Panc1 (cell line): ENCODE data around the gene GPR15. TPM values are rescaled to one million over a fixed set of nuclear protein-coding genes. Genes with fewer than 3 reads are reported as not detected.
"Not testable (repeated sequence)": the region's sequence is repeated elsewhere in the genome, so short reads cannot be mapped to it uniquely, and the experiment has no call there.

Source experiments
- ATAC-seq: fragments of 200-7000 bp; cut with Tn5 transposase; 2 replicates; pipeline ENCODE4 v1.9.1; 2020; ENCODE audit warnings: mild to moderate bottlenecking, moderate library complexity
- BruUV-seq: library from RNA; stranded (reverse); fragments of 400-500 nt; replicated peaks from 2 replicates; lab custom pipeline; 2021; lab: Mats Ljungman, UMichigan
- CTCF ChIA-PET: fragments of 300-600 bp; sonication (Branson Sonifier 250); formaldehyde crosslinking; loops from one replicate; lab custom pipeline; 2022; ENCODE audit warnings: antibody characterized with exemption; lab: Charles Lee
- POLR2A ChIA-PET: fragments of 300-600 bp; sonication (Branson Sonifier 250); formaldehyde crosslinking; loops from one replicate; lab custom pipeline; 2022; ENCODE audit warnings: antibody characterized with exemption; lab: Charles Lee
- DNase-seq: peaks from one replicate; pipeline ENCODE4 v3.0.0-alpha.2; 2010; ENCODE audit warnings: low read depth, low spot score
- H3K27ac ChIP-seq: 2 replicates; pipeline ENCODE4 v1.5.1; 2011; ENCODE audit warnings: mild to moderate bottlenecking, low read length, inconsistent platforms
- H3K27me3 ChIP-seq: fragments of 200-500 bp; sonication (Bioruptor generic); 2 replicates; pipeline ENCODE4 v1.6.0; 2014; ENCODE audit warnings: low read length, inconsistent platforms; ENCODE audit not compliant: control insufficient read depth, insufficient read depth
- H3K36me3 ChIP-seq: fragments of 200-500 bp; sonication (Bioruptor generic); 2 replicates; pipeline ENCODE4 v1.5.1; 2014; ENCODE audit warnings: inconsistent platforms, mild to moderate bottlenecking, low read length, moderate library complexity; ENCODE audit not compliant: control insufficient read depth, insufficient read depth
- H3K4me1 ChIP-seq: 2 replicates; pipeline ENCODE4 v1.5.1; 2011; ENCODE audit warnings: inconsistent platforms, mild to moderate bottlenecking, low read length, moderate library complexity; ENCODE audit not compliant: control insufficient read depth, insufficient read depth
- H3K4me3 ChIP-seq, 2 experiments: 2 replicates each; pipeline ENCODE4 v1.5.1; 2011 to 2012; ENCODE audit warnings: low read depth in 2 of 2, low read length in 2 of 2, mild to moderate bottlenecking in 2 of 2, inconsistent platforms in 1 of 2, moderate library complexity in 1 of 2
- H3K9me3 ChIP-seq: fragments of 200-500 bp; sonication (Bioruptor generic); 2 replicates; pipeline ENCODE4 v1.5.1; 2014; ENCODE audit warnings: low read depth, mild to moderate bottlenecking, inconsistent platforms, low read length, moderate library complexity; ENCODE audit not compliant: control insufficient read depth, insufficient read depth
- POLR2AphosphoS5 ChIP-seq: IDR thresholded peaks from 2 replicates; pipeline ENCODE4 v1.6.1; 2012; ENCODE audit warnings: mild to moderate bottlenecking, low read depth, low read length, moderate library complexity
- SIN3A ChIP-seq: IDR thresholded peaks from 2 replicates; pipeline ENCODE4 v1.6.1; 2012; ENCODE audit warnings: low read depth, mild to moderate bottlenecking, low read length, moderate library complexity, borderline replicate concordance; ENCODE audit not compliant: insufficient read depth
- TCF7L2 ChIP-seq: IDR thresholded peaks from 2 replicates; pipeline ENCODE4 v1.6.1; 2011; ENCODE audit warnings: mild to moderate bottlenecking, low read depth, low read length, inconsistent platforms
- in situ Hi-C: cut with HindIII; loops from 2 replicates; pipeline ENCODE4 v1.10.0; 2016; ENCODE audit warnings: low sequenced_read_pairs, low pct_unique_long_range_greater_than_20kb
- intact Hi-C: fragments of 100-400 bp; cut with micrococcal nuclease; formaldehyde crosslinking; loops from one replicate; pipeline ENCODE4 v1.10.0; 2022; ENCODE audit not compliant: unreplicated experiment
- total RNA-seq: library from RNA; stranded (reverse); gene quantifications from one replicate; pipeline ENCODE4 v1.2.1, GENCODE V29; 2021; ENCODE audit not compliant: unreplicated experiment
- TF ChIP-seq, protein P1 (sequence below), 2 experiments: IDR thresholded peaks; 2 replicates each; pipeline ENCODE4 v1.6.1; 2011 to 2012; ENCODE audit warnings: low read depth in 2 of 2, control low read depth in 1 of 2, low read length in 1 of 2, mild to moderate bottlenecking in 1 of 2, moderate library complexity in 1 of 2; ENCODE audit not compliant: insufficient read depth in 1 of 2
- TF ChIP-seq, protein P2 (sequence below): fragments of 450-650 bp; IDR thresholded peaks from 2 replicates; pipeline ENCODE4 v1.5.1; 2017; ENCODE audit warnings: mild to moderate bottlenecking

The GPR15 gene
- total RNA-seq, 1 experiment from 2014 or later, result not detected

DNA sequence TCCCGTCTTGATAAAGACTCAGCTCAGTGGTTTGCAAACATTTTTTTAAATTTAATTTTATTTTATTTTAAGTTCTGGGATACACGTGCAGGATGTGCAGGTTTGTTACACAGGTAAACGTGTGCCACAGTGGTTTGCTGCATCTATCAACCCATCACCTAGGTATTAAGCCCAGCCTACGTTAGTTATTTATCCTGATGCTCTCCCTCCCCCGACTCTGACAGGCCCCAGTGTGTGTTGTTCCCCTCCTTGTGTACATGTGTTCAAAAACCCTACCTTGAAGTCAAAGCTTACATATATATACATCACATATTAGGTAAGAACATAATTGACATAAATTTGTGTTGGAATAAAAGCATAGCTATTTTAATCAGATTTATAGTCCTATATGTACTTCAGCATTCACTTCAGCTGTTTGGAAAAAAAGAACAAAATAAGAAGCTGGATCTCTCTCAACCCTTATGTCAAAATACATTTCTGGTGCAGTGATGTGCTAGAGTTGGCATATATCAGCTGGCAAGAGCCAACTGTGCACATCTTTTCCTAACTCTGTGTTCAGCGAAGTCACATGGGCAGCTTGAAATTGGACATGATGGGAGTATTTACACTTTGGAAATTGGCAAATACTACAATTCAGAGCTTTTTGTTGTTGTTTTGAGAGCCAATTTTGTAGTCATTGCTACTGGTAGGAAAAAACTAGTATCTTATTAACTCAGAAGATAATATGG, 26.5 kb downstream of the GPR15 start:
- no peaks in the 10 kb centered on the region for H3K36me3 ChIP-seq
- in situ Hi-C loops, result no loop called here
- no peak overlapping the region for H3K4me3 ChIP-seq
- ChIA-PET POLR2A (no interaction called here), CTCF (no interaction called here)
- no TSS peak for BruUV-seq
- H3K9me3 ChIP-seq, result no peaks in the 10 kb centered on the region
- peaks cover 11% of the 10 kb centered on the region; the same call in 1 of the 2 replicates for H3K27me3 ChIP-seq
- no peak for TF ChIP-seq TCF7L2
- TF ChIP-seq, protein P1, sequence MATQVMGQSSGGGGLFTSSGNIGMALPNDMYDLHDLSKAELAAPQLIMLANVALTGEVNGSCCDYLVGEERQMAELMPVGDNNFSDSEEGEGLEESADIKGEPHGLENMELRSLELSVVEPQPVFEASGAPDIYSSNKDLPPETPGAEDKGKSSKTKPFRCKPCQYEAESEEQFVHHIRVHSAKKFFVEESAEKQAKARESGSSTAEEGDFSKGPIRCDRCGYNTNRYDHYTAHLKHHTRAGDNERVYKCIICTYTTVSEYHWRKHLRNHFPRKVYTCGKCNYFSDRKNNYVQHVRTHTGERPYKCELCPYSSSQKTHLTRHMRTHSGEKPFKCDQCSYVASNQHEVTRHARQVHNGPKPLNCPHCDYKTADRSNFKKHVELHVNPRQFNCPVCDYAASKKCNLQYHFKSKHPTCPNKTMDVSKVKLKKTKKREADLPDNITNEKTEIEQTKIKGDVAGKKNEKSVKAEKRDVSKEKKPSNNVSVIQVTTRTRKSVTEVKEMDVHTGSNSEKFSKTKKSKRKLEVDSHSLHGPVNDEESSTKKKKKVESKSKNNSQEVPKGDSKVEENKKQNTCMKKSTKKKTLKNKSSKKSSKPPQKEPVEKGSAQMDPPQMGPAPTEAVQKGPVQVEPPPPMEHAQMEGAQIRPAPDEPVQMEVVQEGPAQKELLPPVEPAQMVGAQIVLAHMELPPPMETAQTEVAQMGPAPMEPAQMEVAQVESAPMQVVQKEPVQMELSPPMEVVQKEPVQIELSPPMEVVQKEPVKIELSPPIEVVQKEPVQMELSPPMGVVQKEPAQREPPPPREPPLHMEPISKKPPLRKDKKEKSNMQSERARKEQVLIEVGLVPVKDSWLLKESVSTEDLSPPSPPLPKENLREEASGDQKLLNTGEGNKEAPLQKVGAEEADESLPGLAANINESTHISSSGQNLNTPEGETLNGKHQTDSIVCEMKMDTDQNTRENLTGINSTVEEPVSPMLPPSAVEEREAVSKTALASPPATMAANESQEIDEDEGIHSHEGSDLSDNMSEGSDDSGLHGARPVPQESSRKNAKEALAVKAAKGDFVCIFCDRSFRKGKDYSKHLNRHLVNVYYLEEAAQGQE (IDR thresholded peaks at IDR 0.05; ENCODE audit: insufficient read depth in 1 of 2, low read depth in 2 of 2, low read length in 1 of 2), result no peak
- TF ChIP-seq, protein P2, sequence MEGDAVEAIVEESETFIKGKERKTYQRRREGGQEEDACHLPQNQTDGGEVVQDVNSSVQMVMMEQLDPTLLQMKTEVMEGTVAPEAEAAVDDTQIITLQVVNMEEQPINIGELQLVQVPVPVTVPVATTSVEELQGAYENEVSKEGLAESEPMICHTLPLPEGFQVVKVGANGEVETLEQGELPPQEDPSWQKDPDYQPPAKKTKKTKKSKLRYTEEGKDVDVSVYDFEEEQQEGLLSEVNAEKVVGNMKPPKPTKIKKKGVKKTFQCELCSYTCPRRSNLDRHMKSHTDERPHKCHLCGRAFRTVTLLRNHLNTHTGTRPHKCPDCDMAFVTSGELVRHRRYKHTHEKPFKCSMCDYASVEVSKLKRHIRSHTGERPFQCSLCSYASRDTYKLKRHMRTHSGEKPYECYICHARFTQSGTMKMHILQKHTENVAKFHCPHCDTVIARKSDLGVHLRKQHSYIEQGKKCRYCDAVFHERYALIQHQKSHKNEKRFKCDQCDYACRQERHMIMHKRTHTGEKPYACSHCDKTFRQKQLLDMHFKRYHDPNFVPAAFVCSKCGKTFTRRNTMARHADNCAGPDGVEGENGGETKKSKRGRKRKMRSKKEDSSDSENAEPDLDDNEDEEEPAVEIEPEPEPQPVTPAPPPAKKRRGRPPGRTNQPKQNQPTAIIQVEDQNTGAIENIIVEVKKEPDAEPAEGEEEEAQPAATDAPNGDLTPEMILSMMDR, result no peak
- no peak for TF ChIP-seq SIN3A
- TF ChIP-seq POLR2AphosphoS5, result no peak
- H3K27ac ChIP-seq, result no peak overlapping the region
- no peak for DNase-seq
- no peaks in the 10 kb centered on the region for H3K4me1 ChIP-seq
- ATAC-seq, result no peak
- intact Hi-C loops, result no loop called here

DNA sequence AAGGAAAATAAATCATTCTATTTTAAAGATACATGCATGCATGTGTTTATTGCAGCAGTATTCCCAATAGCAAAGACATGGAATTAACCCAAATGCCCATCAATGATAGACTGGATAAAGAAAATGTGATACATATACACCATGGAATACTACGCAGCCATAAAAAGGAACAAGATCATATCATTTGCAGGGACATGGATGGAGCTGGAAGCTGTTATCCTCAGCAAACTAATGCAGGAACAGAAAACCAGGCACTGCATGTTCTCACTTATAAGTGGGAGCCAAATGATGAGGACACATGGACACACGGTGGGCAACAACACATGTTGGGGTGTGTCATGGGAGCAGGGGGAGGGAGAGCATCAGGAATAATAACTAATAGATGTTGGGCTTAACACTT, 28.0 kb downstream of the GPR15 start:
- BruUV-seq, ATAC-seq, POLR2A ChIA-PET, intact Hi-C loops, H3K4me1 ChIP-seq, H3K9me3 ChIP-seq, H3K27ac ChIP-seq, DNase-seq, H3K4me3 ChIP-seq, CTCF ChIA-PET, in situ Hi-C loops, H3K36me3 ChIP-seq: not testable (repeated sequence)
- H3K27me3 ChIP-seq, result peaks cover 10% of the 10 kb centered on the region; the same call in 1 of the 2 replicates

DNA sequence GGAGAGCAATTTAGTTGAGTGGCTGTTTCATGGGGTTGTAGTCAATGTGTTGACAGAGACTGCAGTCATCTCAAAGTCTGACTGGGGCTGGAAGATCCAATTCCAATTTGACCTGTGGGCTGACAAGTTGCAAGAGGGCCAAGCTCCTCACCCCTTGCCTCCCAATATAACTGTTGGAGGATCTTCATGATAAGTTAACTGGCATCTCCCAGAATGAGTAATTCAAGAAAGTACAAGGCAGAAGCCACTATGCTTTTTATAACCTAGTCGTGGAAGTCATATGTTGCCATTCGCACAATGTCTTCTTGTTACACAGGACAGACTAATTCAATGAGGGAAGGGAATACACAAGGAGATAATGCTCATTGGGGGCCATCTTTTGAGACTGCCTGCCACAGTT, 29.1 kb downstream of the GPR15 start:
- Histone ChIP-seq H3K36me3 (no peaks in the 10 kb centered on the region), H3K27ac (no peak overlapping the region), H3K9me3 (no peaks in the 10 kb centered on the region), H3K27me3 (peaks cover 10% of the 10 kb centered on the region; the same call in 1 of the 2 replicates), H3K4me1 (no peaks in the 10 kb centered on the region), H3K4me3 (no peak overlapping the region)
- TF ChIP-seq, protein P2, result no peak
- TF ChIP-seq, protein P1 (IDR thresholded peaks at IDR 0.05; ENCODE audit: insufficient read depth in 1 of 2, low read depth in 2 of 2, low read length in 1 of 2), result no peak
- TF ChIP-seq TCF7L2 (no peak), POLR2AphosphoS5 (no peak), SIN3A (no peak)
- intact Hi-C loops, result no loop called here
- ATAC-seq, result no peak
- no TSS peak for BruUV-seq
- no peak for DNase-seq
- ChIA-PET POLR2A (no interaction called here), CTCF (no interaction called here)
- in situ Hi-C loops, result no loop called here
